Breast epithelium (tissue), 3 donors: ENCODE measurements around the gene PTPRN2.

Experiments used
- POLR2A ChIP-seq: fragments of 450-650 bp; IDR thresholded peaks from one replicate; pipeline ENCODE4 v1.6.1; 2016; ENCODE audit warnings: antibody characterized with exemption, mild to moderate bottlenecking, moderate library complexity
- TF ChIP-seq, protein P1 (sequence below), 3 donors: fragments of 450-650 bp; IDR thresholded peaks; one replicate each; pipeline ENCODE4 v1.5.1; 2016 to 2017; ENCODE audit warnings: antibody characterized with exemption in 3 of 3, mild to moderate bottlenecking in 3 of 3, moderate library complexity in 3 of 3

DNA sequence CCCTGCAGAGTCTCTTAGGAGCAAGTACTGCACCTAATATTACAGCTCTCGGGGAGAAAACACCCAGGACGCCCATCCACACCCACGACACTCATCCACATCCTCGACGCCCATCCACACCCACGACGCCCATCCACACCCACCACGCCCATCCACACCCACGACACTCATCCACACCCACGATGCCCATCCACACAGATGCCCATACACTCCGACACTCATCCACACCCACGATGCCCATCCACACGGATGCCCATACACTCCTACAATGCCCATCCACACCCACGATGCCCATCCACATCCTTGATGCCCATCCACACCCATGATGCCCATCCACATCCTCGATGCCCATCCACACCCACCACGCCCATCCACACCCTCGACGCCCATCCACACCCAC lies 503.1 kb downstream of the PTPRN2 start:
- TF ChIP-seq, protein P1, sequence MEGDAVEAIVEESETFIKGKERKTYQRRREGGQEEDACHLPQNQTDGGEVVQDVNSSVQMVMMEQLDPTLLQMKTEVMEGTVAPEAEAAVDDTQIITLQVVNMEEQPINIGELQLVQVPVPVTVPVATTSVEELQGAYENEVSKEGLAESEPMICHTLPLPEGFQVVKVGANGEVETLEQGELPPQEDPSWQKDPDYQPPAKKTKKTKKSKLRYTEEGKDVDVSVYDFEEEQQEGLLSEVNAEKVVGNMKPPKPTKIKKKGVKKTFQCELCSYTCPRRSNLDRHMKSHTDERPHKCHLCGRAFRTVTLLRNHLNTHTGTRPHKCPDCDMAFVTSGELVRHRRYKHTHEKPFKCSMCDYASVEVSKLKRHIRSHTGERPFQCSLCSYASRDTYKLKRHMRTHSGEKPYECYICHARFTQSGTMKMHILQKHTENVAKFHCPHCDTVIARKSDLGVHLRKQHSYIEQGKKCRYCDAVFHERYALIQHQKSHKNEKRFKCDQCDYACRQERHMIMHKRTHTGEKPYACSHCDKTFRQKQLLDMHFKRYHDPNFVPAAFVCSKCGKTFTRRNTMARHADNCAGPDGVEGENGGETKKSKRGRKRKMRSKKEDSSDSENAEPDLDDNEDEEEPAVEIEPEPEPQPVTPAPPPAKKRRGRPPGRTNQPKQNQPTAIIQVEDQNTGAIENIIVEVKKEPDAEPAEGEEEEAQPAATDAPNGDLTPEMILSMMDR (IDR thresholded peaks at IDR 0.05) = no peak
- TF ChIP-seq POLR2A = no peak
